HuH-7.5 (cell line): ENCODE data around the gene CREB3L1.
"Not testable (repeated sequence)": the region's sequence is repeated elsewhere in the genome, so short reads cannot be mapped to it uniquely, and the experiment has no call there.

ENCODE experiments used
- DNase-seq: peaks from one replicate; pipeline ENCODE4 v3.0.0; 2011; ENCODE audit warnings: low spot score

Gene CREB3L1

GRCh38 chr11:46248289-46249102, 29.0 kb upstream of the CREB3L1 start:
- DNase-seq = no peak

GRCh38 chr11:46249103-46249937, 28.1 kb upstream of the CREB3L1 start:
- no peak for DNase-seq

- DNase-seq = no peak
These were observed 27.3 kb upstream of the CREB3L1 start for GRCh38 chr11:46249938-46250744.

GRCh38 chr11:46250745-46251052, 26.8 kb upstream of the CREB3L1 start:
- no peak for DNase-seq

GRCh38 chr11:46251954-46252353, 25.5 kb upstream of the CREB3L1 start:
- no peak for DNase-seq

- peak; percentile 64 for DNase-seq
These were observed 25.0 kb upstream of the CREB3L1 start for GRCh38 chr11:46252373-46252914.

- no peak for DNase-seq
These were observed 24.0 kb upstream of the CREB3L1 start for GRCh38 chr11:46253258-46254132.

- no peak for DNase-seq
These were observed 23.4 kb upstream of the CREB3L1 start for GRCh38 chr11:46254133-46254491.

- DNase-seq = no peak
These were observed 20.9 kb upstream of the CREB3L1 start for GRCh38 chr11:46256540-46257001.

GRCh38 chr11:46259347-46259746, 18.1 kb upstream of the CREB3L1 start:
- DNase-seq = not testable (repeated sequence)

GRCh38 chr11:46259971-46260560, 17.4 kb upstream of the CREB3L1 start:
- no peak for DNase-seq

GRCh38 chr11:46263120-46263519, 14.3 kb upstream of the CREB3L1 start:
- DNase-seq = no peak

- no peak for DNase-seq
These were observed 13.4 kb upstream of the CREB3L1 start for GRCh38 chr11:46264030-46264429.

GRCh38 chr11:46264976-46265375, 12.5 kb upstream of the CREB3L1 start:
- DNase-seq = no peak

GRCh38 chr11:46265764-46266163, 11.7 kb upstream of the CREB3L1 start:
- DNase-seq = no peak

- no peak for DNase-seq
These were observed 9.5 kb upstream of the CREB3L1 start for GRCh38 chr11:46267930-46268329.

GRCh38 chr11:46270684-46271083, 6.8 kb upstream of the CREB3L1 start:
- DNase-seq = no peak

GRCh38 chr11:46271407-46271806, 6.1 kb upstream of the CREB3L1 start:
- no peak for DNase-seq

- no peak for DNase-seq
These were observed 5.3 kb upstream of the CREB3L1 start for GRCh38 chr11:46271875-46272815.
